ENCODE results near the gene HBQ1. TPM values are rescaled to one million over a fixed set of nuclear protein-coding genes. Genes with fewer than 3 reads are reported as not detected.
"Not testable (repeated sequence)": the region's sequence is repeated elsewhere in the genome, so short reads cannot be mapped to it uniquely, and the experiment has no call there.

HBQ1 gene
- total and polyA plus RNA-seq, 2 of the 4 experiments (the other 2 are of a cell fraction): 0.92 TPM; not detected in 1

DNA sequence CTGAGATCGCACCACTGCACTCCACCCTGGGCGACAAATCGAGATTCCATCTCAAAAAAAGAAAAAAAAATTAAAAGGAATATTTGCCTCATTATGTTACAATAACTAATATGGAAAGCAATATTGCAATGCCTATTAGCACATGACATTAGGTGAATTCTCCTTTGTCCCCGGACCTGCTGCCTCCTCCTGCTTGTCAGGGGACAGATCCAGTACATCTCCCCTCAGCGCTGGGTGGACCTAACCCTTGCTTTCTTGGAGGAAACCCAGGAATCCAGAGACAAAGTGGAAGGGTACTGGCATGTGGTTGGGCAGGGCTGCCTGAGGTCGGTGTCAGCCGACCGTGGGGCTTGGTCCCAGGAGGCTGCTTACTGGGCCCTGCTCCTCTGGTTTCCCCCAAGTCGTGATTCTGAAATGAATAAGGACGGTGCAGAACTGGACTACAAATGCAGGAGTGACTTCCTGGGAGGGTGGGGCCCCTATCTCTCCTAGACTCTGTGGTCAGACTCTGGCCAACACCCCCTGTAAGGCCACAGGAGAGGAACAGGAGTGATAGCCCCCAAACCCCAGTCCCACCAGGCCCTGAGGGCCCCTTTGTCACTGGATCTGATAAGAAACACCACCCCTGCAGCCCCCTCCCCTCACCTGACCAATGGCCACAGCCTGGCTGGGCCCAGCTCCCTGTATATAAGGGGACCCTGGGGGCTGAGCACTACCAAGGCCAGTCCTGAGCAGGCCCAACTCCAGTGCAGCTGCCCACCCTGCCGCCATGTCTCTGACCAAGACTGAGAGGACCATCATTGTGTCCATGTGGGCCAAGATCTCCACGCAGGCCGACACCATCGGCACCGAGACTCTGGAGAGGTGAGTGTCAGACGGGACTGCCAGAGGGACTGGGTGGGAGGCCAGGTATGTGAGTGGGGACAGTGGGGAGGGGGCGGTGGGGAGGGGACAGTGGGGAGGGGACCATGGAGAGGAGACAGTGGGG, 27.8 kb upstream of the HBQ1 start, which contains the start of gene HBZ:
HBZ (plus strand) TSS at position 504 of the 988 bp plus-strand sequence; CDS start at position 770, 266 bp downstream.
- intact Hi-C loops (cut with micrococcal nuclease): no loop called here

DNA sequence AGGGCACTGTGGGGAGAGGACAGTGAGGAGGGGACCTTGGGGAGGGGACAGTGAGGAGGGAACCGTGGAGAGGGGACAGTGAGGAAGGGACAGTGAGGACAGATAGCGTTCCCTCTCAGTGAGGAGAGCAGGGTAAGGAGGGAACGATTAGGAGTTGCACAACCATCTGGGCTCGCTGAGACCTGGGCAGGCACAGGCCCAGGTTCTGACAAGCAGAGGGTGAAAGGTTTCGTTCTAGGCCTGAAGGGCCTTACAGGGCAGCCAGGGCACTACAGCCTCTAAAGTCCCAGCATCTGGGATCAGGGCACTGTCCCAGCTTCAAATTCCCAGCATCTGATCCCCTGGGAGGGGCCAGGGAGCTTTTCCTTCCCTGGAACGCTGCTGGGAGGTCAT, 27.1 kb upstream of the HBQ1 start:
- POLR2A ChIA-PET (ENCODE audit: unreplicated experiment); dilution Hi-C loops (cut with HindIII; ENCODE audit: low sequenced_read_pairs, unreplicated experiment); H2BK120ac ChIP-seq (ENCODE audit: low read depth, low read length); H4K20me1 ChIP-seq (ENCODE audit: insufficient read depth, low read length); H3K4me3 ChIP-seq (ENCODE audit: insufficient read depth, low read depth, low read length); DNase-seq; H4K91ac ChIP-seq (ENCODE audit: insufficient read depth, low read depth, low read length); H3K9ac ChIP-seq (ENCODE audit: low read depth, low read length); H3K18ac ChIP-seq (ENCODE audit: low read depth, low read length); H3K79me1 ChIP-seq (ENCODE audit: low read depth in 1 of 2, low read length in 2 of 2); H2AFZ ChIP-seq (replicated peaks; ENCODE audit: low read length, poor library complexity); H3K14ac ChIP-seq (replicated peaks; ENCODE audit: low read depth, low read length); H3K4me1 ChIP-seq (ENCODE audit: control insufficient read depth, insufficient read depth, low read length); H2AK9ac ChIP-seq (replicated peaks; ENCODE audit: low read depth, low read length, poor library complexity); H3K9me3 ChIP-seq (ENCODE audit: control insufficient read depth, insufficient read depth, low read length); in situ Hi-C loops (cut with MboI; ENCODE audit: low sequenced_read_pairs); BruUV-seq (replicated peaks); H3K4ac ChIP-seq (ENCODE audit: low read depth, low read length); H3K4me2 ChIP-seq (ENCODE audit: low read depth, low read length); H4K8ac ChIP-seq (ENCODE audit: low read depth in 2 of 2, low read length in 2 of 2); H3K23ac ChIP-seq (ENCODE audit: low read depth, low read length); H3K9me1 ChIP-seq (ENCODE audit: insufficient read depth, low read length); CTCF ChIA-PET; H2BK20ac ChIP-seq (ENCODE audit: low read depth, low read length); H2BK5ac ChIP-seq (ENCODE audit: low read depth, low read length, poor library complexity, severe bottlenecking); H3K56ac ChIP-seq (ENCODE audit: extremely low read depth, insufficient read depth, low read length); H4K5ac ChIP-seq (ENCODE audit: low read depth, low read length); H3K36me3 ChIP-seq (ENCODE audit: control insufficient read depth, insufficient read depth, low read length); H2AK5ac ChIP-seq (ENCODE audit: low read depth, low read length); intact Hi-C loops (cut with micrococcal nuclease); H2BK15ac ChIP-seq (ENCODE audit: low read depth, low read length); ATAC-seq (ENCODE audit: low read depth); H3K27ac ChIP-seq (ENCODE audit: insufficient read depth, low read length): not testable (repeated sequence)
- H3K27me3 ChIP-seq (ENCODE audit: control insufficient read depth, insufficient read depth, low read length): peaks cover 13% of the 10 kb centered on the region
- WGBS, 2 experiments (ENCODE audit: extremely low coverage in 2 of 2, insufficient read length in 1 of 2): no CpG with 5 or more reads among the region's 6 CpGs

More for the DNA sequence above, 27.8 kb upstream of the HBQ1 start, which contains the start of gene HBZ:
- CTCF ChIA-PET: no interaction called here
- H3K14ac ChIP-seq (replicated peaks; ENCODE audit: low read depth, low read length): no peak within 1 kb of the TSS
- no peak for TF ChIP-seq MAZ (IDR thresholded peaks at IDR 0.05; ENCODE audit: borderline replicate concordance, low read depth, low read length)
- TF ChIP-seq RFX5 (IDR thresholded peaks at IDR 0.05; ENCODE audit: low read depth, low read length): no peak
- no peak for TF ChIP-seq BHLHE40 (IDR thresholded peaks at IDR 0.05; ENCODE audit: low read depth, low read length)
- TF ChIP-seq SMC3 (IDR thresholded peaks at IDR 0.05; ENCODE audit: low read depth, low read length): no peak
- no peak for TF ChIP-seq POLR2A (IDR thresholded peaks at IDR 0.05; ENCODE audit: low read depth, low read length)
- no peak for TF ChIP-seq FOS (IDR thresholded peaks at IDR 0.05; ENCODE audit: low read depth, low read length)
- no peak for TF ChIP-seq CHD1 (IDR thresholded peaks at IDR 0.05; ENCODE audit: low read depth, low read length)
- no peak for TF ChIP-seq MAFK (IDR thresholded peaks at IDR 0.05; ENCODE audit: low read depth, low read length)
- H3K9me1 ChIP-seq (ENCODE audit: insufficient read depth, low read length): peaks cover 6% of the 10 kb centered on the region; the same call in 1 of the 2 replicates
- H4K91ac ChIP-seq (ENCODE audit: insufficient read depth, low read depth, low read length): no peak within 1 kb of the TSS
- no TSS peak for BruUV-seq (replicated peaks)
- DNase-seq (no peak), ATAC-seq (ENCODE audit: low read depth) (no peak)
- H3K4me2 ChIP-seq (ENCODE audit: low read depth, low read length): no peak within 1 kb of the TSS
- no peak within 1 kb of the TSS for H4K8ac ChIP-seq (ENCODE audit: low read depth in 2 of 2, low read length in 2 of 2)
- H2AK5ac ChIP-seq (ENCODE audit: low read depth, low read length): no peak within 1 kb of the TSS
- H3K4me3 ChIP-seq (ENCODE audit: insufficient read depth, low read depth, low read length): no peak within 1 kb of the TSS
- dilution Hi-C loops (cut with HindIII; ENCODE audit: low sequenced_read_pairs, unreplicated experiment): no loop called here
- no peaks in the 10 kb centered on the region for H3K36me3 ChIP-seq (ENCODE audit: control insufficient read depth, insufficient read depth, low read length)
- no peak within 1 kb of the TSS for H3K56ac ChIP-seq (ENCODE audit: extremely low read depth, insufficient read depth, low read length)
- no peak within 1 kb of the TSS for H3K23ac ChIP-seq (ENCODE audit: low read depth, low read length)
- no peak within 1 kb of the TSS for H2BK20ac ChIP-seq (ENCODE audit: low read depth, low read length)
- H3K9me3 ChIP-seq (ENCODE audit: control insufficient read depth, insufficient read depth, low read length): no peaks in the 10 kb centered on the region
- H3K4ac ChIP-seq (ENCODE audit: low read depth, low read length): no peak within 1 kb of the TSS
- no peak within 1 kb of the TSS for H3K9ac ChIP-seq (ENCODE audit: low read depth, low read length)
- no peak within 1 kb of the TSS for H4K5ac ChIP-seq (ENCODE audit: low read depth, low read length)
- no peak within 1 kb of the TSS for H2BK120ac ChIP-seq (ENCODE audit: low read depth, low read length)
- H3K4me1 ChIP-seq (ENCODE audit: control insufficient read depth, insufficient read depth, low read length): peaks cover 8% of the 10 kb centered on the region; the same call in 1 of the 2 replicates
- in situ Hi-C loops (cut with MboI; ENCODE audit: low sequenced_read_pairs): no loop called here
- H2BK5ac ChIP-seq (ENCODE audit: low read depth, low read length, poor library complexity, severe bottlenecking): no peak within 1 kb of the TSS
- H4K20me1 ChIP-seq (ENCODE audit: insufficient read depth, low read length): no peaks in the 10 kb centered on the region
- no peak within 1 kb of the TSS for H2BK15ac ChIP-seq (ENCODE audit: low read depth, low read length)
- H3K27ac ChIP-seq (ENCODE audit: insufficient read depth, low read length): no peak within 1 kb of the TSS
- 54% methylated on average over 4 of the region's 17 CpGs; no CpG with 5 or more reads in 1 of the 2 experiments for WGBS, 2 experiments (ENCODE audit: extremely low coverage in 2 of 2, insufficient read length in 1 of 2)
- H3K27me3 ChIP-seq (ENCODE audit: control insufficient read depth, insufficient read depth, low read length): peaks cover 10% of the 10 kb centered on the region
- POLR2A ChIA-PET (ENCODE audit: unreplicated experiment): no interaction called here
- no peaks in the 10 kb centered on the region for H3K79me1 ChIP-seq (ENCODE audit: low read depth in 1 of 2, low read length in 2 of 2)
- H3K18ac ChIP-seq (ENCODE audit: low read depth, low read length): no peak within 1 kb of the TSS
- no peak within 1 kb of the TSS for H2AK9ac ChIP-seq (replicated peaks; ENCODE audit: low read depth, low read length, poor library complexity)
- H2AFZ ChIP-seq (replicated peaks; ENCODE audit: low read length, poor library complexity): no peak within 1 kb of the TSS

Data from IMR-90 (cell line).